Muscle layer of duodenum (tissue), 2 donors: Measurements from ENCODE around the gene CAMK4.

ENCODE experiments used
- H3K27ac ChIP-seq: one replicate; pipeline ENCODE4 v1.7.0; 2013; ENCODE audit warnings: mild to moderate bottlenecking, low read length
- H3K27me3 ChIP-seq: one replicate; pipeline ENCODE4 v1.7.0; 2013; ENCODE audit warnings: low read depth, mild to moderate bottlenecking, control low read depth, low read length
- H3K36me3 ChIP-seq, 2 donors: one replicate each; pipeline ENCODE4 v1.7.0; 2013; ENCODE audit warnings: low read length in 2 of 2, control low read depth in 1 of 2, mild to moderate bottlenecking in 1 of 2; ENCODE audit not compliant: insufficient read depth in 2 of 2, control insufficient read depth in 1 of 2
- H3K4me1 ChIP-seq, 2 donors: one replicate each; pipeline ENCODE4 v1.7.0; 2013; ENCODE audit warnings: low read length in 2 of 2, mild to moderate bottlenecking in 2 of 2, control low read depth in 1 of 2, moderate library complexity in 1 of 2; ENCODE audit not compliant: insufficient read depth in 2 of 2, control insufficient read depth in 1 of 2
- H3K4me3 ChIP-seq, 2 donors: one replicate each; pipeline ENCODE4 v1.7.0; 2013; ENCODE audit warnings: low read length in 2 of 2, low read depth in 1 of 2, mild to moderate bottlenecking in 1 of 2
- H3K9me3 ChIP-seq, 2 donors: one replicate each; pipeline ENCODE4 v1.7.0; 2013; ENCODE audit warnings: low read length in 2 of 2, control low read depth in 1 of 2, mild to moderate bottlenecking in 1 of 2; ENCODE audit not compliant: control insufficient read depth in 1 of 2
- donor health status: healthy.

Gene CAMK4

GRCh38 chr5:111434800-111435199, 210.6 kb downstream of the CAMK4 start:
- H3K36me3 ChIP-seq: no peaks in the 10 kb centered on the region
- no peaks in the 10 kb centered on the region for H3K9me3 ChIP-seq
- H3K4me3 ChIP-seq: no peak overlapping the region
- no peaks in the 10 kb centered on the region for H3K27me3 ChIP-seq
- H3K4me1 ChIP-seq: no peaks in the 10 kb centered on the region
- no peak overlapping the region for H3K27ac ChIP-seq

GRCh38 chr5:111439473-111440075, 215.4 kb downstream of the CAMK4 start:
- H3K4me1 ChIP-seq: no peaks in the 10 kb centered on the region
- H3K27ac ChIP-seq: no peak overlapping the region
- H3K4me3 ChIP-seq: no peak overlapping the region
- no peaks in the 10 kb centered on the region for H3K27me3 ChIP-seq
- H3K9me3 ChIP-seq: no peaks in the 10 kb centered on the region
- H3K36me3 ChIP-seq: no peaks in the 10 kb centered on the region

DNA sequence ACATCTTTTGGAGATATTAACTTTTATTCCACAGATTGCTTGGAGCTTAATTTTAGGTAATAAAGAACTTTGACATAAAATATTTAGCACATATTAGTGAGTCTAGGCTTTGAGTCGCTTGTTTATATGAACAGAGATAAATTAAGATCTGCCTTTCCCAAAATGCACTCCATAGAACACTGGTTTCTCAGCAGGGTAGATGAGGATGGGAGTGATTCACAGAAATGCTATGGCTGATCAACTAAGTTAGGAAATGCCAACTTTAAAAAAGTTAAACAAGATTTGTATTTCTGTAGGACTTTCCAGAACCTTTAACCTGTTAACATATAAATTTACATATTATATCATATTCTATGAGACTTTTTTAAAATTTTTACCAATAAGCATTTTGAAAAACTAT, 222.9 kb downstream of the CAMK4 start:
- Histone ChIP-seq H3K4me3 (no peak overlapping the region), H3K9me3 (no peaks in the 10 kb centered on the region), H3K36me3 (no peaks in the 10 kb centered on the region), H3K4me1 (no peaks in the 10 kb centered on the region), H3K27ac (no peak overlapping the region), H3K27me3 (no peaks in the 10 kb centered on the region)

- no peaks in the 10 kb centered on the region for H3K9me3 ChIP-seq
- no peaks in the 10 kb centered on the region for H3K27me3 ChIP-seq
- no peaks in the 10 kb centered on the region for H3K4me1 ChIP-seq
- H3K4me3 ChIP-seq: no peak overlapping the region
- no peaks in the 10 kb centered on the region for H3K36me3 ChIP-seq
- H3K27ac ChIP-seq: no peak overlapping the region
Observed at GRCh38 chr5:111447822-111448221, 223.6 kb downstream of the CAMK4 start.

- H3K4me1 ChIP-seq: no peaks in the 10 kb centered on the region
- no peak overlapping the region for H3K4me3 ChIP-seq
- H3K36me3 ChIP-seq: no peaks in the 10 kb centered on the region
- H3K27ac ChIP-seq: no peak overlapping the region
- H3K9me3 ChIP-seq: no peaks in the 10 kb centered on the region
- H3K27me3 ChIP-seq: no peaks in the 10 kb centered on the region
Observed at GRCh38 chr5:111453295-111453694, 229.1 kb downstream of the CAMK4 start.

DNA sequence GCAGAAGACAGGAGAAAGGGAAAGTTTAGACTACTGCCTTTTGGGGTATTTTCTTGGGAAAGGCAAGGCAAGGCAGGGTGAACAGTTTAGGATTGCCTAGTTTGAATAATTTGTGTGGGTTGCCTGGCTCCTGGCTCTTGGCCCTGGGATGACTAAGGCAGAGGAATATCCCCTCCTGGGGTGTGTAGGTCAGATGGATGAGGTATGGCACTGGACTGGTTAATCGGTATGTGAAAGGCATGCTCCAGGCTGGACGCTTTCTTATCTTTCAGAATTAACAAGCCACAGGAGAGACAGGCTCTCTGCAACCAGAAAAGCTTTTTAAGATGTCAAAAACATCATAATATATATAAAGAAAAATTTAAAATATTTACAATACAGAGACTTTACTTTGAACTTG, 229.6 kb downstream of the CAMK4 start:
- no peaks in the 10 kb centered on the region for H3K4me1 ChIP-seq
- H3K9me3 ChIP-seq: no peaks in the 10 kb centered on the region
- no peaks in the 10 kb centered on the region for H3K36me3 ChIP-seq
- H3K27me3 ChIP-seq: no peaks in the 10 kb centered on the region
- H3K4me3 ChIP-seq: no peak overlapping the region
- no peak overlapping the region for H3K27ac ChIP-seq

GRCh38 chr5:111454198-111454622, 230.0 kb downstream of the CAMK4 start:
- Histone ChIP-seq H3K9me3 (no peaks in the 10 kb centered on the region), H3K27me3 (no peaks in the 10 kb centered on the region), H3K4me3 (no peak overlapping the region), H3K4me1 (no peaks in the 10 kb centered on the region), H3K36me3 (no peaks in the 10 kb centered on the region), H3K27ac (no peak overlapping the region)

GRCh38 chr5:111454776-111455175, 230.6 kb downstream of the CAMK4 start:
- Histone ChIP-seq H3K36me3 (no peaks in the 10 kb centered on the region), H3K27ac (no peak overlapping the region), H3K4me1 (no peaks in the 10 kb centered on the region), H3K27me3 (no peaks in the 10 kb centered on the region), H3K4me3 (no peak overlapping the region), H3K9me3 (no peaks in the 10 kb centered on the region)

GRCh38 chr5:111461255-111461671, 237.1 kb downstream of the CAMK4 start:
- H3K9me3 ChIP-seq: no peaks in the 10 kb centered on the region
- no peaks in the 10 kb centered on the region for H3K27me3 ChIP-seq
- no peak overlapping the region for H3K4me3 ChIP-seq
- H3K36me3 ChIP-seq: no peaks in the 10 kb centered on the region
- H3K4me1 ChIP-seq: no peaks in the 10 kb centered on the region
- H3K27ac ChIP-seq: no peak overlapping the region

DNA sequence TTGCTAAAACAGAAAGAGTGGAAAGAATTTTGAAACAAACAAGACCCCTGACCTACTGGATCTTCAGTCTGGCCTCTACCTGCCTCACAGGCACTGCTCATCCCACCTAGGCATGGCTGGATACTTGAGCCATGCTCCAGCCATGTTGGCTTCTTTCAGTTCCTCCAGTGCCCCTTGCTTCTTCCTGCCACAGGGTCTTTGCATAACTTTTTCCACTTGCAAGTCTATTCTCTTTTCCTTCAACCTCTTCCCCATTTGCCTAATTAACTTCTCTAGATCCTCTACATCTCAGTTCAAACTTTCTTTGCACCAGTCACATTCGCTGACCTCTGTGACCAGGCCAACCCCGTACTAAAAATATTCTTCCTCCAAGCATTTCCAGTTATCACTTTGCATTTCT, 237.8 kb downstream of the CAMK4 start:
- Histone ChIP-seq H3K36me3 (no peaks in the 10 kb centered on the region), H3K4me3 (no peak overlapping the region), H3K27ac (no peak overlapping the region)

DNA sequence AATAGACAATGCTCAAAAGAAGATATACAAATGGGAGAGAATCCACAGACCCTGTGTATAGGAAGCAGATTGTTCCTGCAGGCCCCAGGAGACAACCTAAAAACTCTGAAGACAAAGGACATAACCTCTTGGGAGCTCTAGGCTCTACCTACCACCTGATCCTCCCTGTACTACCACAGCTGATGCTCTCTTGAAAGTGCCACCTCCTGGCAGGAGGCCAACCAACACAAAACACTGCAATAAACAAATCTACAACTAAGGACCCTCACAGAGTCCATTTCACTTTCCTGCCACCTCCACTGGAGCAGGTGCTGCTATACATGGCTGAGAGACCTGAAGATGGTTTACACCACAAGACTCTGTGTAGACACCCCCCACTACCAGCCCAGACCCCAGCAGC, 239.1 kb downstream of the CAMK4 start:
- Histone ChIP-seq H3K4me3 (no peak overlapping the region), H3K36me3 (no peaks in the 10 kb centered on the region), H3K27ac (no peak overlapping the region), H3K27me3 (no peaks in the 10 kb centered on the region), H3K9me3 (no peaks in the 10 kb centered on the region), H3K4me1 (no peaks in the 10 kb centered on the region)

More for the DNA sequence above, 237.8 kb downstream of the CAMK4 start:
- Histone ChIP-seq H3K9me3 (no peaks in the 10 kb centered on the region), H3K27me3 (no peaks in the 10 kb centered on the region), H3K4me1 (no peaks in the 10 kb centered on the region)

DNA sequence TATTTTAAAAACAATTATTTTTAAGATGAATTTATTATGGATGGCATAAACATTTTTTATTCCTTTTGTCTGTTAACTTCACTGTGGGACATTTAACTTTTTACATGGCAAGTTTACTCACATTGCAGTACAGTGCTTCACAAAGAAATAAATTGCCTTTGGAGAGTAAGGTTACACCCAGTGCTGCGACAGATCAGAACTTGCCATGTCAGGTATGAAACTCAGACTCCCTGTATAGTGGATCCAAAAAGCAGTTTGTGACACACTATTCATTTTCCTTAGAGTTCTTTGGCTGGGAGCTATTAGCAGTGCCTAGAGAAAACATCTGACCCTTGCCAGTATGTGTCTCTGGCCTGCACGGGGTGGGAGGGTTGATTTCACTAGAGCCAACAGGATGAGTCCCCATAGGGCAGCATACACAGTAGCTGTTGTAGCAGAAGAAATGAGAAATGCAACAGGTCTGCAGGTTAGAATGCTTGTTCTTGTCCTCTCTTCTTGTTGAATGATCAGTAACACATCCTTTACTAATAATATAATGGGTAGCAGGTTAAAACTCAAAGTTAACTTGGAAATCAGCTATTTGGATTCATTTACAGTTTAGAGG, 245.2 kb downstream of the CAMK4 start:
- Histone ChIP-seq H3K9me3 (no peaks in the 10 kb centered on the region), H3K36me3 (no peaks in the 10 kb centered on the region)

More for the DNA sequence above, 245.2 kb downstream of the CAMK4 start:
- no peaks in the 10 kb centered on the region for H3K4me1 ChIP-seq
- no peak overlapping the region for H3K27ac ChIP-seq
- H3K27me3 ChIP-seq: no peaks in the 10 kb centered on the region
- no peak overlapping the region for H3K4me3 ChIP-seq
